H9 (cell line): ENCODE data around the gene NAA35. TPM values are rescaled to one million over a fixed set of nuclear protein-coding genes. Genes with fewer than 3 reads are reported as not detected.

Source experiments
- DNase-seq: peaks from one replicate; pipeline ENCODE4 v3.0.0-alpha.2; 2017
- H2AFZ ChIP-seq: one replicate; pipeline ENCODE4 v1.6.1; 2013; ENCODE audit warnings: mild to moderate bottlenecking, low read length, control low read depth, moderate library complexity
- H2AK5ac ChIP-seq: 2 replicates; pipeline ENCODE4 v1.6.1; 2013; ENCODE audit warnings: low read length, control low read depth, mixed read lengths; ENCODE audit not compliant: insufficient read length
- H2BK120ac ChIP-seq: one replicate; pipeline ENCODE4 v1.6.1; 2013; ENCODE audit warnings: low read depth, mild to moderate bottlenecking, low read length, control low read depth, inconsistent platforms; ENCODE audit not compliant: poor library complexity, severe bottlenecking
- H2BK12ac ChIP-seq: 2 replicates; pipeline ENCODE4 v1.6.1; 2013; ENCODE audit warnings: low read length, control low read depth, mixed read lengths, low read depth; ENCODE audit not compliant: insufficient read length
- H2BK15ac ChIP-seq: 2 replicates; pipeline ENCODE4 v1.6.1; 2013; ENCODE audit warnings: low read depth, low read length, control low read depth
- H2BK20ac ChIP-seq: one replicate; pipeline ENCODE4 v1.6.1; 2013; ENCODE audit warnings: low read depth, mild to moderate bottlenecking, low read length, control low read depth, inconsistent platforms; ENCODE audit not compliant: poor library complexity, severe bottlenecking
- H2BK5ac ChIP-seq: 2 replicates; pipeline ENCODE4 v1.6.1; 2013; ENCODE audit warnings: low read length, control low read depth, mixed read lengths; ENCODE audit not compliant: insufficient read length
- H3K14ac ChIP-seq: 2 replicates; pipeline ENCODE4 v1.6.1; 2013; ENCODE audit warnings: low read length, control low read depth; ENCODE audit not compliant: insufficient read depth
- H3K18ac ChIP-seq: 2 replicates; pipeline ENCODE4 v1.6.1; 2013; ENCODE audit warnings: low read depth, mild to moderate bottlenecking, mixed read lengths, low read length, control low read depth; ENCODE audit not compliant: insufficient read length
- H3K23ac ChIP-seq: 2 replicates; pipeline ENCODE4 v1.6.1; 2013; ENCODE audit warnings: low read length, control low read depth, mixed read lengths, low read depth; ENCODE audit not compliant: insufficient read length
- H3K23me2 ChIP-seq: 2 replicates; pipeline ENCODE4 v1.6.1; 2013; ENCODE audit warnings: low read depth, mild to moderate bottlenecking, mixed read lengths, low read length, control low read depth; ENCODE audit not compliant: insufficient read length, poor library complexity, severe bottlenecking
- H3K27ac ChIP-seq: 2 replicates; pipeline ENCODE4 v1.5.1; 2013; ENCODE audit warnings: low read length, control low read depth, mixed read lengths, low read depth; ENCODE audit not compliant: insufficient read length
- H3K27me3 ChIP-seq: 2 replicates; pipeline ENCODE4 v1.6.1; 2013; ENCODE audit warnings: low read length, control low read depth, inconsistent platforms; ENCODE audit not compliant: insufficient read depth
- H3K4ac ChIP-seq: 2 replicates; pipeline ENCODE4 v1.6.1; 2013; ENCODE audit warnings: low read depth, mild to moderate bottlenecking, control low read depth, inconsistent platforms, low read length, moderate library complexity
- H3K4me1 ChIP-seq: 2 replicates; pipeline ENCODE4 v1.6.1; 2013; ENCODE audit warnings: low read length, control low read depth, inconsistent platforms; ENCODE audit not compliant: insufficient read depth
- H3K4me2 ChIP-seq: 2 replicates; pipeline ENCODE4 v1.6.1; 2013; ENCODE audit warnings: low read length, control low read depth, mixed read lengths; ENCODE audit not compliant: insufficient read length, insufficient read depth
- H3K56ac ChIP-seq: 2 replicates; pipeline ENCODE4 v1.6.1; 2013; ENCODE audit warnings: low read depth, mild to moderate bottlenecking, mixed read lengths, low read length, control low read depth; ENCODE audit not compliant: insufficient read length
- H3K79me1 ChIP-seq: 2 replicates; pipeline ENCODE4 v1.6.1; 2013; ENCODE audit warnings: low read depth, mild to moderate bottlenecking, moderate library complexity, low read length, control low read depth, inconsistent platforms; ENCODE audit not compliant: insufficient read depth, poor library complexity, severe bottlenecking
- H3K79me2 ChIP-seq: 2 replicates; pipeline ENCODE4 v1.6.1; 2013; ENCODE audit warnings: low read length, control low read depth, inconsistent platforms; ENCODE audit not compliant: insufficient read depth
- H3K9ac ChIP-seq: 2 replicates; pipeline ENCODE4 v1.6.1; 2013; ENCODE audit warnings: low read length, control low read depth, mixed read lengths; ENCODE audit not compliant: insufficient read length; ENCODE audit errors: extremely low read depth
- H3K9me3 ChIP-seq: one replicate; pipeline ENCODE4 v1.6.1; 2013; ENCODE audit warnings: low read depth, low read length, inconsistent platforms; ENCODE audit not compliant: control insufficient read depth
- H3T11ph ChIP-seq: one replicate; pipeline ENCODE4 v1.6.1; 2013; ENCODE audit warnings: mild to moderate bottlenecking, low read length, control low read depth, inconsistent platforms
- H4K20me1 ChIP-seq: one replicate; pipeline ENCODE4 v1.6.1; 2013; ENCODE audit not compliant: control insufficient read depth, insufficient read length, insufficient read depth
- H4K5ac ChIP-seq: 2 replicates; pipeline ENCODE4 v1.6.1; 2013; ENCODE audit warnings: low read depth, mild to moderate bottlenecking, mixed read lengths, low read length, control low read depth; ENCODE audit not compliant: insufficient read length
- H4K8ac ChIP-seq: replicated peaks from 2 replicates; pipeline ENCODE4 v1.6.1; 2013; ENCODE audit warnings: low read length, control low read depth, mixed read lengths, low read depth; ENCODE audit not compliant: insufficient read length
- H4K91ac ChIP-seq: 2 replicates; pipeline ENCODE4 v1.6.1; 2013; ENCODE audit warnings: low read depth, mild to moderate bottlenecking, moderate library complexity, mixed read lengths, low read length, control low read depth; ENCODE audit not compliant: insufficient read length
- H3K27ac Mint-ChIP-seq, 3 experiments: 2 replicates in 2 of 3; 3 replicates in 1 of 3; pipeline ENCODE4 v1.8.0; 2020 to 2021; ENCODE audit warnings: mixed read lengths in 3 of 3, mild to moderate bottlenecking in 1 of 3, moderate library complexity in 1 of 3
- H3K27me3 Mint-ChIP-seq: 2 replicates; pipeline ENCODE4 v1.8.0; 2021; ENCODE audit warnings: low read depth, mild to moderate bottlenecking, moderate library complexity, mixed read lengths
- H3K36me3 Mint-ChIP-seq, 3 experiments: 2 replicates in 2 of 3; 3 replicates in 1 of 3; pipeline ENCODE4 v1.8.0; 2020 to 2021; ENCODE audit warnings: low read depth in 3 of 3, mixed read lengths in 3 of 3; ENCODE audit not compliant: insufficient read depth in 1 of 3
- H3K4me1 Mint-ChIP-seq, 2 experiments: 2 replicates each; pipeline ENCODE4 v1.8.0; 2020; ENCODE audit warnings: mixed read lengths in 2 of 2
- H3K4me3 Mint-ChIP-seq, 2 experiments: 2 replicates in 1 of 2; 3 replicates in 1 of 2; pipeline ENCODE4 v1.8.0; 2020 to 2021; ENCODE audit warnings: mild to moderate bottlenecking in 2 of 2, mixed read lengths in 2 of 2, moderate library complexity in 1 of 2
- H3K9me3 Mint-ChIP-seq, 2 experiments: 2 replicates in 1 of 2; 3 replicates in 1 of 2; pipeline ENCODE4 v1.8.0; 2020; ENCODE audit warnings: mild to moderate bottlenecking in 2 of 2, mixed read lengths in 2 of 2, moderate library complexity in 1 of 2
- CTCF ChIP-seq: fragments of 200-600 bp; sonication (generic); conservative IDR thresholded peaks from 3 replicates; pipeline ENCODE4 v1.8.0; 2021; ENCODE audit warnings: antibody characterized with exemption, mild to moderate bottlenecking
- total RNA-seq: library from RNA; stranded (reverse); gene quantifications from 2 replicates; pipeline ENCODE4 v1.2.1, GENCODE V29; 2021

NAA35 gene
- total RNA-seq, 1 experiment from 2014 or later, result 38.6 TPM

- H2BK20ac ChIP-seq, result no peak overlapping the region
- H2AFZ ChIP-seq, result no peak overlapping the region
- H3K27ac ChIP-seq, result no peak overlapping the region
- H3K23me2 ChIP-seq, result no peaks in the 10 kb centered on the region
- H3K9me3 ChIP-seq, result no peaks in the 10 kb centered on the region
- no peak overlapping the region for H4K5ac ChIP-seq
- H2BK15ac ChIP-seq, result no peak overlapping the region
- Mint-ChIP-seq H3K4me1 (no peaks in the 10 kb centered on the region), H3K27ac (no peak overlapping the region), H3K9me3 (no peaks in the 10 kb centered on the region; a peak in 1 of 5 replicates), H3K36me3 (peaks cover 15 to 60% (median 44%) of the 10 kb centered on the region in 3 experiments), H3K4me3 (no peak overlapping the region), H3K27me3 (no peaks in the 10 kb centered on the region)
- H3K4me2 ChIP-seq, result no peak overlapping the region
- no peak overlapping the region for H3K18ac ChIP-seq
- no peaks in the 10 kb centered on the region for H3K79me1 ChIP-seq
- no peak overlapping the region for H3K4ac ChIP-seq
- no peak for DNase-seq
- no peak overlapping the region for H3T11ph ChIP-seq
- TF ChIP-seq CTCF, result no peak
- no peak overlapping the region for H3K56ac ChIP-seq
- H2BK120ac ChIP-seq, result no peak overlapping the region
- no peak overlapping the region for H2AK5ac ChIP-seq
- no peaks in the 10 kb centered on the region for H3K79me2 ChIP-seq
- H3K23ac ChIP-seq, result no peak overlapping the region
- no peak overlapping the region for H3K9ac ChIP-seq
- H3K14ac ChIP-seq, result no peak overlapping the region
- no peaks in the 10 kb centered on the region; the same call in 1 of the 2 replicates for H3K27me3 ChIP-seq
- no peak overlapping the region for H4K91ac ChIP-seq
- no peak overlapping the region for H4K8ac ChIP-seq
- no peaks in the 10 kb centered on the region for H3K4me1 ChIP-seq
- H2BK12ac ChIP-seq, result no peak overlapping the region
- H4K20me1 ChIP-seq, result no peaks in the 10 kb centered on the region
- H2BK5ac ChIP-seq, result no peak overlapping the region
Observed at GRCh38 chr9:85995097-85995496, 54.2 kb downstream of the NAA35 start.
